ENCODE data around the gene TOM1L2.

Gene TOM1L2

DNA sequence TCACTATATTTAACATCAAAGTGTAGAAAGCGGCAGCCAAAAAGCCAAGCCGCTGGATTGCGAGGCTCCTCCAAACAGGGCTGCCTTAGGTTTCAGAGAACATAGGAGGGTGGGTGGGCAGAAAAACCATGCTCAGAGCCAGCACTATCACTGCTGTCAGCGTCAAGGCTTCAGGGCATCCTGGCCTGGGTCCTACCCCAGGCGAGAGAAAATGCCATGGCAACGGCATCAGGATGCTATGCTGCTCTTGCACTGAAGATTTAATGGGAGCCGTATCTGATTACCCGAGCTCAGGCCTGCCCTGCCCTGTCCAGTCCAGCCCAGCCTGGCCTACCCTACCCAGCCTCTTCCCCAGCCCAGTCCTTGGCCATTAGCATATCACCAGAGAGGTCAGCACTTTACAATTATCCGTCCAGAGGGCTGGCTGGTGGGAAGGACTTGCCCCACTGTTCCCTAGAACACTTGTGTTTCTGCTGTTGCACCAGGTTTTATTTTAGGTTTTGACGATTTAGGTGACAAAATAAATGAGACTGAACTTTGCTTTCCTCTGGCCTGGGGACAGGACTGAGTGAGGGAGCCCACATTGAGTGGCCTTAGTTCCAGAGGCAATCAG, 61.1 kb downstream of the TOM1L2 start:
- no peak overlapping the region for H3K56ac ChIP-seq (ENCODE audit: low read length)
- H3K27ac ChIP-seq (ENCODE audit: low read depth, low read length) = no peak overlapping the region
- no peaks in the 10 kb centered on the region for H3K36me3 ChIP-seq (ENCODE audit: control insufficient read depth, insufficient read depth, low read length)
- no peak overlapping the region for H2BK5ac ChIP-seq (ENCODE audit: low read length)
- peaks cover 7% of the 10 kb centered on the region for H3K4me1 ChIP-seq (ENCODE audit: control insufficient read depth, low read depth, low read length)
- H2BK15ac ChIP-seq (replicated peaks; ENCODE audit: low read depth) = no peak overlapping the region
- no peak overlapping the region for H4K8ac ChIP-seq (ENCODE audit: low read depth, low read length)
- H2AK5ac ChIP-seq (ENCODE audit: low read length) = no peak overlapping the region
- H3K4me3 ChIP-seq (ENCODE audit: low read length) = no peak overlapping the region
- H3K79me1 ChIP-seq (ENCODE audit: low read length) = no peaks in the 10 kb centered on the region
- no peak overlapping the region for H3K18ac ChIP-seq (ENCODE audit: low read length)
- no peak overlapping the region for H3K9ac ChIP-seq (ENCODE audit: low read length)
- H3K4ac ChIP-seq (ENCODE audit: low read depth, low read length) = no peak overlapping the region
- no peak overlapping the region for H2BK120ac ChIP-seq (ENCODE audit: low read depth, low read length)
- no CpG with 5 or more reads among the region's 10 CpGs for WGBS (ENCODE audit: extremely low coverage, insufficient coverage, low lambda C conversion rate)
- DNase-seq = no peak
- no peaks in the 10 kb centered on the region for H3K79me2 ChIP-seq (ENCODE audit: control insufficient read depth, insufficient read depth, low read length)
- H3K4me2 ChIP-seq (ENCODE audit: low read length) = no peak overlapping the region
- H4K5ac ChIP-seq (ENCODE audit: low read length) = no peak overlapping the region
- H3K27me3 ChIP-seq (ENCODE audit: insufficient read depth, low read length, poor library complexity) = no peaks in the 10 kb centered on the region
- H3K23ac ChIP-seq (ENCODE audit: low read length) = no peak overlapping the region

DNA sequence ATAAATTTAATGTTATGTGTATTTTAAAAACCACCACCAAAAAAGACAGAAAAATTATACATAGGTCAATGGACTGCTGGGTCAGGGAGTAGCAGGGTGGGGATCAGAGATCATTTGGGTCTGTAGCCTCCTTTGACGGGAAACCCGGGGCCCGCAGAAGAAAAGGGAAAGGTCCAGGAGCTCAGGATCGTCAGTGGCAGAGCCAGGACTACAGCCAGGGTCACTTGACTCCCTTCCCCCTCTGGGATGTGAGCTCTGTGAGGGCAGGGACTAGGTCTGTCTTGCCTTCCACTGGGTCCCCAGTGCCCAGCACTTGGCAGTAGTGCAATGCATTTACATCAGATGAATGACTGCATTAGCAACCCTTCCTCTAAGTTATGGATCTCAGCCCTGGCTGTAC, 62.1 kb downstream of the TOM1L2 start:
- no peak overlapping the region for H4K5ac ChIP-seq (ENCODE audit: low read length)
- WGBS (ENCODE audit: extremely low coverage, insufficient coverage, low lambda C conversion rate) = no CpG with 5 or more reads among the region's 4 CpGs
- no peak overlapping the region for H3K9ac ChIP-seq (ENCODE audit: low read length)
- no peak overlapping the region for H2AK5ac ChIP-seq (ENCODE audit: low read length)
- H2BK5ac ChIP-seq (ENCODE audit: low read length) = no peak overlapping the region
- no peak overlapping the region for H3K27ac ChIP-seq (ENCODE audit: low read depth, low read length)
- H3K56ac ChIP-seq (ENCODE audit: low read length) = no peak overlapping the region
- H3K4ac ChIP-seq (ENCODE audit: low read depth, low read length) = no peak overlapping the region
- no peaks in the 10 kb centered on the region for H3K79me1 ChIP-seq (ENCODE audit: low read length)
- no peaks in the 10 kb centered on the region for H3K27me3 ChIP-seq (ENCODE audit: insufficient read depth, low read length, poor library complexity)
- H3K79me2 ChIP-seq (ENCODE audit: control insufficient read depth, insufficient read depth, low read length) = no peaks in the 10 kb centered on the region
- H3K4me3 ChIP-seq (ENCODE audit: low read length) = no peak overlapping the region
- H2BK120ac ChIP-seq (ENCODE audit: low read depth, low read length) = no peak overlapping the region
- H4K8ac ChIP-seq (ENCODE audit: low read depth, low read length) = no peak overlapping the region
- H3K36me3 ChIP-seq (ENCODE audit: control insufficient read depth, insufficient read depth, low read length) = no peaks in the 10 kb centered on the region
- DNase-seq = no peak
- no peak overlapping the region for H2BK15ac ChIP-seq (replicated peaks; ENCODE audit: low read depth)
- H3K4me2 ChIP-seq (ENCODE audit: low read length) = no peak overlapping the region
- no peak overlapping the region for H3K23ac ChIP-seq (ENCODE audit: low read length)
- H3K18ac ChIP-seq (ENCODE audit: low read length) = no peak overlapping the region
- H3K4me1 ChIP-seq (ENCODE audit: control insufficient read depth, low read depth, low read length) = peaks cover 7% of the 10 kb centered on the region

DNA sequence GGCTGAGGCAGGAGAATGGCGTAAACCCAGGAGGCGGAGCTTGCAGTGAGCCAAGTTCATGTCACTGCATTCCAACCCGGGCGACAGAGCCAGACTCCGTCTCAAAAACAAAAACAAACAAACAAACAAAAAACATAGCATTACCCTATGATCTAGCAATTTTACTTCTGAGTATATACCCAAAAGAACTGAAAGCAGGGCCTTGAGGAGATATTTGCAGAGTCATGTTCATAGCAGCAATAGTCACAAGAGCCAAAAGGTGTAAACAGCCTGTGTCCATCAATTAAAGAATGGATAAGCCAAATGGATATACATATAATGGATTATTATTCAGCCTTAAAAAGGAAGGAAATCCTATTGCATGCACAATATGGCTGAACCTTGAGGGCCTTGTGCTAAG, 63.1 kb downstream of the TOM1L2 start:
- H3K4me3 ChIP-seq (ENCODE audit: low read length) = no peak overlapping the region
- no peak overlapping the region for H2BK5ac ChIP-seq (ENCODE audit: low read length)
- H3K23ac ChIP-seq (ENCODE audit: low read length) = no peak overlapping the region
- no peak overlapping the region for H3K56ac ChIP-seq (ENCODE audit: low read length)
- H4K8ac ChIP-seq (ENCODE audit: low read depth, low read length) = no peak overlapping the region
- H3K4me2 ChIP-seq (ENCODE audit: low read length) = no peak overlapping the region
- no peaks in the 10 kb centered on the region for H3K36me3 ChIP-seq (ENCODE audit: control insufficient read depth, insufficient read depth, low read length)
- H3K18ac ChIP-seq (ENCODE audit: low read length) = no peak overlapping the region
- no peak overlapping the region for H2AK5ac ChIP-seq (ENCODE audit: low read length)
- no peak overlapping the region for H2BK120ac ChIP-seq (ENCODE audit: low read depth, low read length)
- H3K79me1 ChIP-seq (ENCODE audit: low read length) = no peaks in the 10 kb centered on the region
- H3K79me2 ChIP-seq (ENCODE audit: control insufficient read depth, insufficient read depth, low read length) = no peaks in the 10 kb centered on the region
- H4K5ac ChIP-seq (ENCODE audit: low read length) = no peak overlapping the region
- H2BK15ac ChIP-seq (replicated peaks; ENCODE audit: low read depth) = no peak overlapping the region
- H3K9ac ChIP-seq (ENCODE audit: low read length) = no peak overlapping the region
- DNase-seq = no peak
- H3K4ac ChIP-seq (ENCODE audit: low read depth, low read length) = no peak overlapping the region
- peaks cover 3% of the 10 kb centered on the region for H3K4me1 ChIP-seq (ENCODE audit: control insufficient read depth, low read depth, low read length)
- no CpG with 5 or more reads among the region's 5 CpGs for WGBS (ENCODE audit: extremely low coverage, insufficient coverage, low lambda C conversion rate)
- H3K27me3 ChIP-seq (ENCODE audit: insufficient read depth, low read length, poor library complexity) = no peaks in the 10 kb centered on the region
- H3K27ac ChIP-seq (ENCODE audit: low read depth, low read length) = no peak overlapping the region

- Histone ChIP-seq H3K27me3 (ENCODE audit: insufficient read depth, low read length, poor library complexity) (no peaks in the 10 kb centered on the region), H3K79me2 (ENCODE audit: control insufficient read depth, insufficient read depth, low read length) (no peaks in the 10 kb centered on the region), H4K8ac (ENCODE audit: low read depth, low read length) (no peak overlapping the region), H3K79me1 (ENCODE audit: low read length) (no peaks in the 10 kb centered on the region), H3K23ac (ENCODE audit: low read length) (no peak overlapping the region), H2AK5ac (ENCODE audit: low read length) (no peak overlapping the region), H3K18ac (ENCODE audit: low read length) (no peak overlapping the region), H3K4ac (ENCODE audit: low read depth, low read length) (no peak overlapping the region), H3K4me2 (ENCODE audit: low read length) (no peak overlapping the region), H3K36me3 (ENCODE audit: control insufficient read depth, insufficient read depth, low read length) (no peaks in the 10 kb centered on the region), H2BK120ac (ENCODE audit: low read depth, low read length) (no peak overlapping the region), H2BK15ac (replicated peaks; ENCODE audit: low read depth) (no peak overlapping the region), H3K27ac (ENCODE audit: low read depth, low read length) (no peak overlapping the region), H2BK5ac (ENCODE audit: low read length) (no peak overlapping the region), H4K5ac (ENCODE audit: low read length) (no peak overlapping the region), H3K56ac (ENCODE audit: low read length) (no peak overlapping the region), H3K4me3 (ENCODE audit: low read length) (no peak overlapping the region), H3K4me1 (ENCODE audit: control insufficient read depth, low read depth, low read length) (no peaks in the 10 kb centered on the region), H3K9ac (ENCODE audit: low read length) (no peak overlapping the region)
- WGBS (ENCODE audit: extremely low coverage, insufficient coverage, low lambda C conversion rate) = no CpG with 5 or more reads among the region's 4 CpGs
- DNase-seq = no peak
Observed at GRCh38 chr17:17907469-17907868, 64.7 kb downstream of the TOM1L2 start.

- no peaks in the 10 kb centered on the region for H3K36me3 ChIP-seq (ENCODE audit: control insufficient read depth, insufficient read depth, low read length)
- no peak overlapping the region for H2BK5ac ChIP-seq (ENCODE audit: low read length)
- H3K27me3 ChIP-seq (ENCODE audit: insufficient read depth, low read length, poor library complexity) = no peaks in the 10 kb centered on the region
Observed at GRCh38 chr17:17906418-17907215, 65.6 kb downstream of the TOM1L2 start.

GRCh38 chr17:17905036-17905320, 67.2 kb downstream of the TOM1L2 start:
- no peak overlapping the region for H3K4ac ChIP-seq (ENCODE audit: low read depth, low read length)
- no peak overlapping the region for H3K23ac ChIP-seq (ENCODE audit: low read length)
- H3K4me1 ChIP-seq (ENCODE audit: control insufficient read depth, low read depth, low read length) = no peaks in the 10 kb centered on the region
- H3K9ac ChIP-seq (ENCODE audit: low read length) = no peak overlapping the region
- no peak overlapping the region for H3K18ac ChIP-seq (ENCODE audit: low read length)
- H3K79me2 ChIP-seq (ENCODE audit: control insufficient read depth, insufficient read depth, low read length) = no peaks in the 10 kb centered on the region
- H2BK120ac ChIP-seq (ENCODE audit: low read depth, low read length) = no peak overlapping the region
- H2AK5ac ChIP-seq (ENCODE audit: low read length) = no peak overlapping the region
- H3K56ac ChIP-seq (ENCODE audit: low read length) = no peak overlapping the region
- H2BK15ac ChIP-seq (replicated peaks; ENCODE audit: low read depth) = no peak overlapping the region
- no peak overlapping the region for H3K4me2 ChIP-seq (ENCODE audit: low read length)
- no peak overlapping the region for H3K4me3 ChIP-seq (ENCODE audit: low read length)
- H3K36me3 ChIP-seq (ENCODE audit: control insufficient read depth, insufficient read depth, low read length) = no peaks in the 10 kb centered on the region
- DNase-seq = no peak
- no peaks in the 10 kb centered on the region for H3K27me3 ChIP-seq (ENCODE audit: insufficient read depth, low read length, poor library complexity)
- H3K79me1 ChIP-seq (ENCODE audit: low read length) = no peaks in the 10 kb centered on the region
- no peak overlapping the region for H4K8ac ChIP-seq (ENCODE audit: low read depth, low read length)
- H3K27ac ChIP-seq (ENCODE audit: low read depth, low read length) = no peak overlapping the region
- H2BK5ac ChIP-seq (ENCODE audit: low read length) = no peak overlapping the region
- H4K5ac ChIP-seq (ENCODE audit: low read length) = no peak overlapping the region
- WGBS (ENCODE audit: extremely low coverage, insufficient coverage, low lambda C conversion rate) = no CpG with 5 or more reads among the region's 5 CpGs

More at GRCh38 chr17:17906418-17907215, 65.6 kb downstream of the TOM1L2 start:
- Histone ChIP-seq H3K56ac (ENCODE audit: low read length) (no peak overlapping the region), H3K4ac (ENCODE audit: low read depth, low read length) (no peak overlapping the region), H3K4me1 (ENCODE audit: control insufficient read depth, low read depth, low read length) (no peaks in the 10 kb centered on the region), H3K79me2 (ENCODE audit: control insufficient read depth, insufficient read depth, low read length) (no peaks in the 10 kb centered on the region), H3K4me2 (ENCODE audit: low read length) (no peak overlapping the region), H2BK15ac (replicated peaks; ENCODE audit: low read depth) (no peak overlapping the region), H4K8ac (ENCODE audit: low read depth, low read length) (no peak overlapping the region), H2BK120ac (ENCODE audit: low read depth, low read length) (no peak overlapping the region), H3K27ac (ENCODE audit: low read depth, low read length) (no peak overlapping the region), H3K79me1 (ENCODE audit: low read length) (no peaks in the 10 kb centered on the region), H4K5ac (ENCODE audit: low read length) (no peak overlapping the region), H3K9ac (ENCODE audit: low read length) (no peak overlapping the region), H3K4me3 (ENCODE audit: low read length) (no peak overlapping the region), H3K23ac (ENCODE audit: low read length) (no peak overlapping the region), H2AK5ac (ENCODE audit: low read length) (no peak overlapping the region), H3K18ac (ENCODE audit: low read length) (no peak overlapping the region)
- DNase-seq = no peak
- WGBS (ENCODE audit: extremely low coverage, insufficient coverage, low lambda C conversion rate) = no CpG with 5 or more reads among the region's 10 CpGs
